Measurements from ENCODE around the gene SLC7A5. TPM values are rescaled to one million over a fixed set of nuclear protein-coding genes. Genes with fewer than 3 reads are reported as not detected.

SLC7A5 gene
- total RNA-seq, 1 donor from 2014 or later: 205 TPM

- Mint-ChIP-seq H3K9me3 (ENCODE audit: unreplicated experiment) (peaks cover 9% of the 10 kb centered on the region), H3K4me1 (ENCODE audit: low read depth, unreplicated experiment) (peaks cover 28% of the 10 kb centered on the region), H3K27ac (ENCODE audit: unreplicated experiment) (peak overlapping the region; percentile 28), H3K36me3 (ENCODE audit: unreplicated experiment) (no peaks in the 10 kb centered on the region), H3K4me3 (ENCODE audit: unreplicated experiment) (no peak overlapping the region), H3K27me3 (ENCODE audit: unreplicated experiment) (peaks cover 13% of the 10 kb centered on the region)
- no peak for TF ChIP-seq CTCF (IDR thresholded peaks at IDR 0.05; ENCODE audit: partially characterized antibody, unreplicated experiment)
- DNase-seq: no peak
Observed at GRCh38 chr16:87849419-87850008, 19.8 kb downstream of the SLC7A5 start.

- H3K27me3 Mint-ChIP-seq (ENCODE audit: unreplicated experiment): peaks cover 14% of the 10 kb centered on the region
- no peak for DNase-seq
- H3K4me1 Mint-ChIP-seq (ENCODE audit: low read depth, unreplicated experiment): peaks cover 29% of the 10 kb centered on the region
- H3K4me3 Mint-ChIP-seq (ENCODE audit: unreplicated experiment): no peak overlapping the region
- H3K9me3 Mint-ChIP-seq (ENCODE audit: unreplicated experiment): peaks cover 11% of the 10 kb centered on the region
- peak overlapping the region; percentile 28 for H3K27ac Mint-ChIP-seq (ENCODE audit: unreplicated experiment)
- TF ChIP-seq CTCF (IDR thresholded peaks at IDR 0.05; ENCODE audit: partially characterized antibody, unreplicated experiment): no peak
- no peaks in the 10 kb centered on the region for H3K36me3 Mint-ChIP-seq (ENCODE audit: unreplicated experiment)
Observed at GRCh38 chr16:87848676-87849345, 20.5 kb downstream of the SLC7A5 start.

DNA sequence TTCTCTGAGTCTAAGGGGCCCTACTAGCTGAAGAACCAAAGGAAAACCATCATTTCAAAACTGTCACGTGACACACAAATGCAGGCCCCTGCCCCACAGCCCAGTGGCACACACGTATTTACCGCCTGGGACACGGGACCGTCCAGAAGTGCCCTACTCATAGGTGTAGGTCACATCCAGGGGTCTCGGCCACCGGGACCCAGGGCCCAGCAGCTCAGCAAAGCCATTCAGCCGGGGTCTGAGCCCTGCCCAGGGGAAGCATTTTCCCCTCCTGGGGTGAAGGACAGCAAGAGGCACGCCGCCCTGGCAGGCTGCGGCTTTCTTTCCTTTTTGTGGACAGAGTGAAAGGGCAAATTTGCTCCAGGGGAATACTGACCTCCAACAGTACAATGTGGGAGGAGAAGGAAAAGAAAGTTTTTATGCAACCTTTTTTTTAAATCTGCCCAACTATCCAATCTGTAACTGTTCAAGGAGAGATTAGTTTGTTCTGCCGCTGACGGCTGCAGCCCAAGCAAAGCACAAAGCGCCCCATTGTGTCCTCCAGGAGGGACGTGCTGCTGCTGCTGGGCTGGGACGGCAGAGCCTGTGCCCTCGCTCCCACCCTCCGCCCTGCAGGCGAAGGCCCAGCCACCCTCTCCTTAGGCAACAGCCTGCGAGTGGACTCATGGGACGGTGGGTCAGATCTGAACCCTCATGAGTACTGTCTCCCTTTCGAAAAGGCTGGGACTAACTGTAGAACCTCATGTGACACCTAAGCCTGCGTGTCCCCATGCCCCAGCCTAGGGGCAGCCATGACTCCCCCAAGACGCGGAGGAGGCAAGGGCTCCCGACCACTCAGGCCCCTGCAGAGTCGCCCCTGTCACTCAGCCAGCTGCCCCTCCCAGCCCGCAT is 21.3 kb downstream of the SLC7A5 start:
- no peaks in the 10 kb centered on the region for H3K36me3 Mint-ChIP-seq (ENCODE audit: unreplicated experiment)

DNA sequence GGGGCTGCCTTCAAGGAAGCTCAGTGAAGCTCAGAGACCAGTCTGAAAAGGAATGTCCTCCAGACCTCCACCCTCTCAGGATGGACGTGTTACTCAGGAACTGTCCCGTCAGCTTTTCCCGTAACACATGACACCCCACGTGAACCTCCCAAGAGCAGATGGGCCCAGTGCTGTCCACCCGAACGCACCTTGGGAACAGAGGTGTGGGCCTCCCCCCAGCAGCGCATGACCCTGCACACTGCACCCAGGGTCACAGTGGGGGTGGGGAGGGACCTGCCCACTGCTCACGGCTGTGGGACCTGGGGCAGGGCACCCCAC is 21.9 kb downstream of the SLC7A5 start:
- Mint-ChIP-seq H3K27ac (ENCODE audit: unreplicated experiment) (no peak overlapping the region), H3K4me1 (ENCODE audit: low read depth, unreplicated experiment) (peaks cover 30% of the 10 kb centered on the region), H3K9me3 (ENCODE audit: unreplicated experiment) (peaks cover 13% of the 10 kb centered on the region), H3K36me3 (ENCODE audit: unreplicated experiment) (no peaks in the 10 kb centered on the region), H3K27me3 (ENCODE audit: unreplicated experiment) (peaks cover 12% of the 10 kb centered on the region), H3K4me3 (ENCODE audit: unreplicated experiment) (no peak overlapping the region)
- DNase-seq: no peak
- no peak for TF ChIP-seq CTCF (IDR thresholded peaks at IDR 0.05; ENCODE audit: partially characterized antibody, unreplicated experiment)

More for the DNA sequence above, 21.3 kb downstream of the SLC7A5 start:
- H3K4me1 Mint-ChIP-seq (ENCODE audit: low read depth, unreplicated experiment): peaks cover 33% of the 10 kb centered on the region
- no peak for DNase-seq
- no peak for TF ChIP-seq CTCF (IDR thresholded peaks at IDR 0.05; ENCODE audit: partially characterized antibody, unreplicated experiment)
- H3K27ac Mint-ChIP-seq (ENCODE audit: unreplicated experiment): no peak overlapping the region
- no peak overlapping the region for H3K4me3 Mint-ChIP-seq (ENCODE audit: unreplicated experiment)
- H3K9me3 Mint-ChIP-seq (ENCODE audit: unreplicated experiment): peaks cover 13% of the 10 kb centered on the region
- peaks cover 17% of the 10 kb centered on the region for H3K27me3 Mint-ChIP-seq (ENCODE audit: unreplicated experiment)
